MCF 10A (cell line): ENCODE data around the gene CSNK1G1. TPM values are rescaled to one million over a fixed set of nuclear protein-coding genes. Genes with fewer than 3 reads are reported as not detected.

Source experiments
- BruUV-seq: library from RNA; stranded (reverse); fragments of 400-500 nt; replicated peaks from 2 replicates; lab custom pipeline; 2021; lab: Mats Ljungman, UMichigan
- CTCF ChIA-PET: fragments of 300-600 bp; sonication (Branson Sonifier 250); formaldehyde crosslinking; extraction: SDS; loops from one replicate; lab custom pipeline; 2021; ENCODE audit warnings: antibody characterized with exemption, inconsistent platforms; lab: Yijun Ruan, JAX
- POLR2A ChIA-PET: fragments of 300-600, 350-650 bp; sonication (Branson Sonifier 250); formaldehyde crosslinking; extraction: SDS; loops from one replicate; lab custom pipeline; 2020; ENCODE audit warnings: antibody characterized with exemption, inconsistent platforms; lab: Yijun Ruan, JAX
- DNase-seq: peaks from one replicate; pipeline ENCODE4 v3.0.0-alpha.2; 2018; ENCODE audit not compliant: unreplicated experiment
- H3K27ac Mint-ChIP-seq: one replicate; pipeline ENCODE4 v1.8.0; 2022; ENCODE audit warnings: mild to moderate bottlenecking, low read depth, mixed read lengths; ENCODE audit not compliant: unreplicated experiment
- H3K27me3 Mint-ChIP-seq: one replicate; pipeline ENCODE4 v1.8.0; 2022; ENCODE audit warnings: mixed read lengths; ENCODE audit not compliant: insufficient read depth, unreplicated experiment
- H3K36me3 Mint-ChIP-seq: one replicate; pipeline ENCODE4 v1.8.0; 2022; ENCODE audit warnings: mild to moderate bottlenecking, moderate library complexity, mixed read lengths; ENCODE audit not compliant: insufficient read depth, unreplicated experiment
- H3K4me1 Mint-ChIP-seq: one replicate; pipeline ENCODE4 v1.8.0; 2022; ENCODE audit warnings: mixed read lengths; ENCODE audit not compliant: insufficient read depth, unreplicated experiment
- H3K4me3 Mint-ChIP-seq: one replicate; pipeline ENCODE4 v1.8.0; 2022; ENCODE audit warnings: mild to moderate bottlenecking, moderate library complexity, mixed read lengths; ENCODE audit not compliant: unreplicated experiment
- H3K9me3 Mint-ChIP-seq: one replicate; pipeline ENCODE4 v1.8.0; 2022; ENCODE audit warnings: mixed read lengths; ENCODE audit not compliant: unreplicated experiment
- intact Hi-C: fragments of 100-400 bp; cut with micrococcal nuclease; formaldehyde crosslinking; loops from 2 replicates; pipeline ENCODE4 v1.14.1; 2022
- total RNA-seq: library from RNA; stranded (reverse); gene quantifications from 2 replicates; pipeline ENCODE4 v1.2.3, GENCODE V29; 2022
- TF ChIP-seq, protein P1 (sequence below): fragments of 200-600 bp; IDR thresholded peaks from one replicate; pipeline ENCODE4 v1.8.0; 2022; ENCODE audit warnings: antibody characterized with exemption, mild to moderate bottlenecking; ENCODE audit not compliant: unreplicated experiment

CSNK1G1 gene
- total RNA-seq, 1 experiment from 2014 or later: 31.0 TPM

DNA sequence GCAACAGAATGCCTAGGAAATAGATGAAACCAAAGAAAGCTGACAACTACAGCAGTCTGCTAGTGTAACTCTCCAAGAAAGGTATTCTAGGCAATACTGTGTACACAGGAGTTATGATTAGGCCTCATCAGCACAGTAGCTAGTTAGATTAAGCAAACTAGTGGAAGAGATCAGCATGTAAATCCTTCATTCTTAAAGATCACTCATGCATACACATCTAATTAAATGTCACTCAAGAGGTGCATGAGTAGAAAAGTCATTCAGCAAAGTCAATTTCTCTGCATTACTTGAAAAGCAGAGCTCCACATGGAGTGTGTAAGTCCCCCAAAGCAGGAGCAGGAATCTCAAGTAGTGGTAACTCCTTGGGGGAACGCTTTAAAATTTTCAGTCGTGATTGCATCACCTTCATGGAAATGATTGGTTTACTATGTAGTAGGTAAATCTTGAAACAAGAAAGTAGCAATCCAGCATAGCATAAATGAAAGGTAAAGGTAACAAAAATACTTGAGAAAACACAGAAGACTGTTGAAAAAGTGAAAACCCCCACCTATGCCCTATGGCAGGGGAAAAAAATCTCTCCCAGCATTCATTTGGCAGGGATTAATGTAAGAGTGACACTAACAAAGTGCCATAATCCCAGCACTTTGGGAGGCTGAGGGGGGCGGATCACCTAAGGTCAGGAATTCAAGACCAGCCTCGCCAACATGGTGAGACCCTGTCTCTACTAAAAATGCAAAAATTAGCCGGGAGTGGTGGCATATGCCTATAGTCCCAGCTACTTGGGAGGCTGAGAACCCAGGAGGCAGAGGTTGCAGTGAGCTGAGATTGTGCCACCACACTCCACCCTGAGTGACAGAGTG, 163.8 kb downstream of the CSNK1G1 start:
- CTCF ChIA-PET: interaction anchor here (0.7 kb wide), 1 partner anchor 39 kb away, joined by 3 read pairs; no protein-coding TSS in a partner anchor
- H3K27ac Mint-ChIP-seq: no peak overlapping the region
- H3K27me3 Mint-ChIP-seq: no peaks in the 10 kb centered on the region
- H3K4me3 Mint-ChIP-seq: no peak overlapping the region
- intact Hi-C loops: no loop called here
- H3K9me3 Mint-ChIP-seq: no peaks in the 10 kb centered on the region
- H3K4me1 Mint-ChIP-seq: peaks cover 6% of the 10 kb centered on the region
- peaks cover 49% of the 10 kb centered on the region for H3K36me3 Mint-ChIP-seq
- TF ChIP-seq, protein P1, sequence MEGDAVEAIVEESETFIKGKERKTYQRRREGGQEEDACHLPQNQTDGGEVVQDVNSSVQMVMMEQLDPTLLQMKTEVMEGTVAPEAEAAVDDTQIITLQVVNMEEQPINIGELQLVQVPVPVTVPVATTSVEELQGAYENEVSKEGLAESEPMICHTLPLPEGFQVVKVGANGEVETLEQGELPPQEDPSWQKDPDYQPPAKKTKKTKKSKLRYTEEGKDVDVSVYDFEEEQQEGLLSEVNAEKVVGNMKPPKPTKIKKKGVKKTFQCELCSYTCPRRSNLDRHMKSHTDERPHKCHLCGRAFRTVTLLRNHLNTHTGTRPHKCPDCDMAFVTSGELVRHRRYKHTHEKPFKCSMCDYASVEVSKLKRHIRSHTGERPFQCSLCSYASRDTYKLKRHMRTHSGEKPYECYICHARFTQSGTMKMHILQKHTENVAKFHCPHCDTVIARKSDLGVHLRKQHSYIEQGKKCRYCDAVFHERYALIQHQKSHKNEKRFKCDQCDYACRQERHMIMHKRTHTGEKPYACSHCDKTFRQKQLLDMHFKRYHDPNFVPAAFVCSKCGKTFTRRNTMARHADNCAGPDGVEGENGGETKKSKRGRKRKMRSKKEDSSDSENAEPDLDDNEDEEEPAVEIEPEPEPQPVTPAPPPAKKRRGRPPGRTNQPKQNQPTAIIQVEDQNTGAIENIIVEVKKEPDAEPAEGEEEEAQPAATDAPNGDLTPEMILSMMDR: no peak
- BruUV-seq: no TSS peak
- POLR2A ChIA-PET: interaction anchor here (0.7 kb wide), 1 partner anchor 10 kb away, joined by 3 read pairs; no protein-coding TSS in a partner anchor
- DNase-seq: no peak

DNA sequence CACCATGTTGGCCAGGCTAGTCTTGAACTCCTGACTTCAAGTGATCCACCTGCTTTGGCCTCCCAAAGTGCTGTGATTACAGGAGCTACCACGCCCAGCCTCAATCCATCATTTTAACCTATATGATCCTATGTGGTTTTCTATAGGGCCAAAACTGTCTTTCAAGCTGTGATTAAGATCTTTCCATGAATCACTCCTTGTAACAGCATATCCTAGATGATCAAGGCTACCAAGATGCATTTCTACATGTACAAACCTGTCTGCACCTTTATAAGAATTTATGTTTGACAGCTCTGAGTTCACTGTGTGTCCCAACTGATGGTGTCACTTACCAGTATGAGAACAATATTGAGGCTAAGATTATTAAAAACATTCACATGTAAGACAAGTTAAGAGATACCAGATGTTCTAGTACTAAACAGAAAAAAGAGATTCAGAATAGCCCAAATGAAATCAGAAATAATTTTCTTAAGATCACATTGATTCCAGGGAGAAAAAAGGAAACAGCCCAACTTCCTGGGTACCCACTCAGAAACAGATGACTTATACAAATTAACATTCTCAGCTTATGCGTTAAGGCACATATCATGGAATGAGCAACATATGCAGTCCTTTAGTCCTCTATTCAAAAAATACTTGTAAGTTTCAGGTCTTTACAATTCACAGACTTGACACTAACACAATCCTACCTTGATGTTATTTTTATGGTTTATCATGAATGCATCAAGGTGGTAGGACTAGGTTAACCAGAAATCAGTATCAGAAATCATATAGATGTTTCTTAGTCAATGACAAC, 168.4 kb downstream of the CSNK1G1 start:
- Mint-ChIP-seq H3K9me3 (no peaks in the 10 kb centered on the region), H3K4me3 (no peak overlapping the region), H3K27ac (peak overlapping the region; percentile 11), H3K36me3 (peaks cover 51% of the 10 kb centered on the region), H3K4me1 (peaks cover 6% of the 10 kb centered on the region), H3K27me3 (no peaks in the 10 kb centered on the region)
- peak; percentile 58 for DNase-seq
- POLR2A ChIA-PET: interaction anchor here (0.6 to 2.0 kb wide), 8 partner anchors 25 to 687 kb away, joined by 3 to 18 read pairs (median 4); partner anchors contain the start of genes CIAO2A, PPIB and TRIP4
- CTCF ChIA-PET: interaction anchor here (0.6 to 1.3 kb wide), 6 partner anchors 11 to 35 kb away, joined by 3 to 5 read pairs (median 4); no protein-coding TSS in a partner anchor
- TF ChIP-seq, protein P1: no peak
- intact Hi-C loops: no loop called here
- no TSS peak for BruUV-seq

DNA sequence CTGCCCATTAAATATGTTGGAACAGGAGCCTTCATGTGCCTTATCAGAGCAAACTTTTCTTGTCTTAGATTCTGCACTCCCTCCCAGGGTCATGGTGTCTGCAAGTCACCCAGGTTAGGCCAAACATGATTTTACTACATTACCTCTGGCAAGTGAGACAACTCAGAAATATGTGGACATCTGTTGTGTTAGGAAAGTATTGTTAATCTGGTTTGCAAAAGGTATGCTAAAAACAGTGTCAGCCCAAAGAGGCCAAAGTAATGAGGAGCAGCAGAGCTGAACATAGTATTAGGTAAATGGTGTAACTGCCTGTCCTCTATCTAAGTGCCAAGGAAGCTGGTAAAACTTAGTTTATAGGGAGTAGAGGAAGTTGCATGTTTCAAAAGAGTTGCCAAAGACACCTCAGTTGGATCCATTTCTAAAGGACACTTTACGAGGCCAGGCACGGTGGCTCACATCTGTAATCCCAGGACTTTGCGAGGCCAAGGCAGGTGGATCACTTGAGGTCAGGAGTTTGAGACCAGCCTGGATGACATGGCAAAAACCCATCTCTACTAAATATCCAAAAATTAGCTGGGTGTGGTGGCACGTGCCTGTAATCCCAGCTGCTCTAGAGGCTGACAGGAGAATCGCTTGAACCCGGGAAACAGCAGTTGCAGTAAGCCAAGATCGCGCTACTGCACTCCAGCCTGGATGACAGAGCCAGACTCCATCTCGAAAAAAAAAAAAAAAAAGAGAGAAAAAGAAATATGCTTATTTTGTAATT, 170.6 kb downstream of the CSNK1G1 start:
- Mint-ChIP-seq H3K4me3 (no peak overlapping the region), H3K27ac (no peak overlapping the region), H3K36me3 (peaks cover 55% of the 10 kb centered on the region), H3K4me1 (peaks cover 6% of the 10 kb centered on the region), H3K9me3 (no peaks in the 10 kb centered on the region), H3K27me3 (no peaks in the 10 kb centered on the region)
- TF ChIP-seq, protein P1: no peak
- no peak for DNase-seq
- ChIA-PET POLR2A (interaction anchor here (0.6 to 1.5 kb wide), 4 partner anchors 14 to 293 kb away, joined by 3 to 7 read pairs (median 4); no protein-coding TSS in a partner anchor), CTCF (interaction anchor here (0.6 to 1.7 kb wide), 5 partner anchors 30 to 794 kb away, joined by 3 to 7 read pairs (median 3); no protein-coding TSS in a partner anchor)
- BruUV-seq: no TSS peak
- intact Hi-C loops: no loop called here
